GM12873 (cell line): ENCODE measurements around the gene TM9SF1.

Source experiments
- TF ChIP-seq, protein P1 (sequence below): IDR thresholded peaks from 2 replicates; pipeline ENCODE4 v1.5.1; 2012; ENCODE audit warnings: low read depth, mild to moderate bottlenecking, moderate library complexity, low read length, control low read depth; ENCODE audit not compliant: insufficient read depth; ENCODE audit errors: missing control alignments

The TM9SF1 gene

GRCh38 chr14:24237463-24237955 lies 42.3 kb upstream of the TM9SF1 start:
- TF ChIP-seq, protein P1, sequence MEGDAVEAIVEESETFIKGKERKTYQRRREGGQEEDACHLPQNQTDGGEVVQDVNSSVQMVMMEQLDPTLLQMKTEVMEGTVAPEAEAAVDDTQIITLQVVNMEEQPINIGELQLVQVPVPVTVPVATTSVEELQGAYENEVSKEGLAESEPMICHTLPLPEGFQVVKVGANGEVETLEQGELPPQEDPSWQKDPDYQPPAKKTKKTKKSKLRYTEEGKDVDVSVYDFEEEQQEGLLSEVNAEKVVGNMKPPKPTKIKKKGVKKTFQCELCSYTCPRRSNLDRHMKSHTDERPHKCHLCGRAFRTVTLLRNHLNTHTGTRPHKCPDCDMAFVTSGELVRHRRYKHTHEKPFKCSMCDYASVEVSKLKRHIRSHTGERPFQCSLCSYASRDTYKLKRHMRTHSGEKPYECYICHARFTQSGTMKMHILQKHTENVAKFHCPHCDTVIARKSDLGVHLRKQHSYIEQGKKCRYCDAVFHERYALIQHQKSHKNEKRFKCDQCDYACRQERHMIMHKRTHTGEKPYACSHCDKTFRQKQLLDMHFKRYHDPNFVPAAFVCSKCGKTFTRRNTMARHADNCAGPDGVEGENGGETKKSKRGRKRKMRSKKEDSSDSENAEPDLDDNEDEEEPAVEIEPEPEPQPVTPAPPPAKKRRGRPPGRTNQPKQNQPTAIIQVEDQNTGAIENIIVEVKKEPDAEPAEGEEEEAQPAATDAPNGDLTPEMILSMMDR, result no peak

GRCh38 chr14:24236689-24237462 lies 41.6 kb upstream of the TM9SF1 start:
- TF ChIP-seq, protein P1, result no peak

- TF ChIP-seq, protein P1, result no peak
These were observed 40.8 kb upstream of the TM9SF1 start for GRCh38 chr14:24235804-24236688.

DNA sequence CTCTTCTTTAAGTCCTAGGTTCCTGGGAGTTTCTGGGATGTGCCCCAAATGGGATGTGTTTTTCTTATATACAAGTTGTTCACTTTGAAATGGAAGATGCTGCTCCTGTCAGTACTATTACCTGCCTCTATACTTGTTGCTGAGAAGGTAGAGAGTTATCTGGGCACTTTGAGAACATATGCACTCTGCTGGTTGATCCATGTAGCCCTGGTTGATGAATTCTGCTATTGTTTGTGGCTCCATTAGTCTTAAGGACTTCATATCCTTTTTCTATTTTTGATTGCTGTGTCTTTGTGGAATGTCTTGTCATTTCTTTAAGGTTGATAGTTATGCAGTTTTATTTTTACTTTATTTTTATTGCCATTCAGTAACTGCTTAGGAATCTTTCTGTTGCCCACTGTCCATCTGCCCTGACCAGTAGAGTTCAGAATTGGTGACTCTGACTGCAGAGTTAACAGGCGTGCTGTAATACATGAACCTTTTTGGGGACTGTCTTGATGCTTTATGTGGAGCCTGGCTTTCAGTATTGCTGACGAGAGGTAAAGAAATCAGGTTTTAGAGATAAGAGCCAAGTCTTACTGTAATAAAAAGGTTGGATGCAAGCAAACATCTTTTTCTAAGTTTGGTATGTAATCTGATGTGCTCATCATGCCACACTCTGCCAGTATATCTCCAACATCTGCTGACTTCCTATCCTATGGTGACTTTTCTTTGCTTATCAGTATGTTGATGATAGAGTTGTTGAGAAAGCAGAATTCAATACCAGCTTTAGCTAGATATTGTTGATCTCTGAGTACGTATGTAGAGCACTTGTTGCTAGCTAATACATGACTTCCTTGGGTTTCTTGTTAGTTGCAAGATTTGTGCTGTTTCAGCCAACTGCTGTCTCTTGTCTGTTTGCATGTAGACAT lies 39.1 kb upstream of the TM9SF1 start:
- TF ChIP-seq, protein P1, result no peak

DNA sequence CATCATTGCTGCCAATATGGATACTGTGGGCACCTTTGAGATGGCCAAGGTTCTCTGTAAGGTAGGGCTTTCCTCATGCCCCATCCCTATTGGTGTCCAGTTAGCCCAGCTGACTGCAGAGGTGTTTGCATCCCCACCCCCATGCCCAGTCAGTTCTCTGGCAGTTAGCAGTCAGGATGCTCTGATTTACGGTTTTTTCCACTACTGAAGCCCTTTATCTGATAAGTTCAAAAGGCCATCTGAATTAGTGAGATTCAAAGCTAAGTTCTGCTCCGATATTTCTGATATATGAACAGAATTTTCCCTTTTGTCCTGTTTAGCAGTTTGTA lies 38.3 kb upstream of the TM9SF1 start:
- TF ChIP-seq, protein P1, result no peak

- TF ChIP-seq, protein P1, result no peak
These were observed 37.6 kb upstream of the TM9SF1 start, which contains the start of gene GMPR2 for GRCh38 chr14:24232645-24233537. GMPR2 (plus strand) TSS chr14:24232929; CDS start chr14:24233254, 325 bp downstream.
